GM19043 (cell line): ENCODE measurements around the gene ARSK.

Experiments
- ATAC-seq: cut with Tn5 transposase; IDR thresholded peaks from one replicate; pipeline ENCODE4 v1.9.1; 2021; ENCODE audit warnings: low read depth; ENCODE audit not compliant: unreplicated experiment

ARSK gene, protein sequence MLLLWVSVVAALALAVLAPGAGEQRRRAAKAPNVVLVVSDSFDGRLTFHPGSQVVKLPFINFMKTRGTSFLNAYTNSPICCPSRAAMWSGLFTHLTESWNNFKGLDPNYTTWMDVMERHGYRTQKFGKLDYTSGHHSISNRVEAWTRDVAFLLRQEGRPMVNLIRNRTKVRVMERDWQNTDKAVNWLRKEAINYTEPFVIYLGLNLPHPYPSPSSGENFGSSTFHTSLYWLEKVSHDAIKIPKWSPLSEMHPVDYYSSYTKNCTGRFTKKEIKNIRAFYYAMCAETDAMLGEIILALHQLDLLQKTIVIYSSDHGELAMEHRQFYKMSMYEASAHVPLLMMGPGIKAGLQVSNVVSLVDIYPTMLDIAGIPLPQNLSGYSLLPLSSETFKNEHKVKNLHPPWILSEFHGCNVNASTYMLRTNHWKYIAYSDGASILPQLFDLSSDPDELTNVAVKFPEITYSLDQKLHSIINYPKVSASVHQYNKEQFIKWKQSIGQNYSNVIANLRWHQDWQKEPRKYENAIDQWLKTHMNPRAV

DNA sequence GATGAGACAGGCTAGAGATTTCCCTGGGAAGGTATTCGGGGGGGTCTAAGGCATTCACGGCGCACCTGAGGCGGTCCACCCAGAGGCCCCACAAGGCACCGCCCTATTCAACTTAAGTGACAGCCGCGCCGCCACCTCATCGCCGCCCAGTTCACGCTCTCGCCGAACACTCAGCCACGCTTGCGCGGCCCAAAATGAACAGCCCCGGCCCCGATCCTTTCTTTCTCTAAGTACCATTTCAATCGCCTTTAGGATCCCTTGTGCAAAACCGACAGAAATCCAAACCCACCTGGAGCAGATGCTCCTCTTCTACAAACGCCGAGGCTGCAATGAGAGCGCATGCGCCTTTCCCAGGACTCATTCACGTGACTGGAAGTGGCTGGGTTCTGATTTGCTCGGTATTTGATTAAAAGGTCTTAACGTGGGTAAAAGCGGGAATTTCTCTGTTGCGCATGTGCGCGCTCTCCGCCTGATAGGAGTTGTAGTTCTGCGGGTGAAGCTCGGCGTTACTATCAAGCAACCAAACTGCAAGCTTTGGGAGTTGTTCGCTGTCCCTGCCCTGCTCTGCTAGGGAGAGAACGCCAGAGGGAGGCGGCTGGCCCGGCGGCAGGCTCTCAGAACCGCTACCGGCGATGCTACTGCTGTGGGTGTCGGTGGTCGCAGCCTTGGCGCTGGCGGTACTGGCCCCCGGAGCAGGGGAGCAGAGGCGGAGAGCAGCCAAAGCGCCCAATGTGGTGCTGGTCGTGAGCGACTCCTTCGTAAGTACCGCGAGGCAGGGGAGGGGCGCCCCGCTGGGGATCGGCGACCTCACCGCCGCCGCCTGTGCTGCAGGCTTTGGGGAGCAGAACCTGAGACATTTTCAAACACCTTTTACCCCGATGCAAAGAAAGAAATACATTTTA, at the start of gene ARSK, which contains the start of gene SKIC3:
ARSK (plus strand) TSS at position 455 of the 902 bp plus-strand sequence; CDS start at position 633, 178 bp downstream.
SKIC3 (minus strand) TSS at position 331 of the 902 bp plus-strand sequence. CDS start 7,827 bp downstream, outside the sequence.
- ATAC-seq = peak; percentile 83

DNA sequence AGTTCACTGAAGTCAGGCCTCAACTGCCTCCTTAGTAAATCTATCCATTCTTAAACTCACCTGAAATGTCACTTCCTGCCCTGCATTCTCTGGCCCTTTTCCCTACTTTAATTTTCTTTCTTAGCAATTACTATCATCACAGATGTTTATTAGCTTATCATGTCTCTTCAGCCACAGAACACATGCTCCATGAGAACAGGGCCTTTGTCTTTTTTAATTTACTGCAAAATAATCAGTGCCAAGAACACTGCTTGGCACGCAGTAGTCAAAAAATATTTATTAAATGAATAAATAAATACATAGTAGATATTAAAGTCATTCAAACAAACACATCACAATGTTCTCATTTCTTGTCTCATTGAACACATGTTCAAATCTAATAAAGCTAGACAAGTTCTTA, 46.4 kb upstream of the ARSK start:
- ATAC-seq = no peak

DNA sequence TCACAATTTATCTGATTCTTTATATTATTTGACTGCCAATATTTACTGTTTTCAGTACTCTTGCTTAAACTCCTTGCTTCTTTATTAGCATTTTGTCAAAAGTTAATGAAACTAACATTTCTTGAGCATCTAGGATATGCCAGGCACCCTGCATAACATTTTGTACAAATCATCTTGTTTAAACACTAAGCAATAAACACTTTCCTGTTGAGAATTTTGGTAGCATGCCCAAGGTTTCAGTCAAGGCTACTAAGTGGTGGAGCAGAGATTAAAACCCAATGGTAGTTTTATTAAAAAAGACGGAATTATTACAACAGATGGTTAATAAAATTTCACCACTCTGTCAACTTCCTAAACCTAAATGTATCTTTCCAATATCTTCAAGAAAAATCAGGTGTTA, 43.3 kb upstream of the ARSK start:
- no peak for ATAC-seq

DNA sequence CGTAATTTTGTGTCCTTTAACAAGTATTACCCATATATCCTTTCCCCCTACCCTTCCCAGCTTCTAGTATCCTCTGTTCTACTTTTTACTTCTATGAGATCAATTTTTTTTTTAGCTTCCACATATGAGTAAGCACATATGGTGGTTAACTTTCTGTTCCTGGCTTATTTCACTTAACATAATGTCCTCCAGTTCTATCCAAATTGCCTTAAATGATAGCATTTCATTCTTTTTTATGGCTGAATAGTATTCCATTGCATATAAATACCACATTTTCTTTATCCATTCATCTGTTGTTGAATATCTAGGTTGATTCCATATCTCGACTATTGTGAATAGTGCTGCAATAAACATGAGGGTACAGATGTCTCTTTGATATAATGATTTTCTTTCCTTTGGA, 36.5 kb upstream of the ARSK start:
- ATAC-seq = no peak

DNA sequence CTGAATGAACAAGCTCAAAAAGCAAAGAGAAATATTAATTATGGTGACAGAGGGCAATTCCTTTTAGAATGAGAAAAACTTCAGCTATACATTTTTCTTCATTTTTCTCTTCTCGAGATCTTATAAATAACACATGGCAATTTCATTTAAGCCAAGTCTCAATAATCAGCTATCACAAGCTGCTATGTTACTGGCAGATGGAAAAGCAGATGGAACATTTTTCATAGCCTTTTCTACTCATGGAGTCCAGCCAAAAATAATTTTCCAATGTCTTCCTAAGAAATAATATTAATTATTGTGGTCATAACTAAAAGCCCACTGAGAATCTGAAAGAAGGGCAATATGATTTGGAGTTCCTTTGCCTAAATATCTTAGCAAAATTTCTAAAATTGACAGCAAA, 35.8 kb upstream of the ARSK start:
- no peak for ATAC-seq

DNA sequence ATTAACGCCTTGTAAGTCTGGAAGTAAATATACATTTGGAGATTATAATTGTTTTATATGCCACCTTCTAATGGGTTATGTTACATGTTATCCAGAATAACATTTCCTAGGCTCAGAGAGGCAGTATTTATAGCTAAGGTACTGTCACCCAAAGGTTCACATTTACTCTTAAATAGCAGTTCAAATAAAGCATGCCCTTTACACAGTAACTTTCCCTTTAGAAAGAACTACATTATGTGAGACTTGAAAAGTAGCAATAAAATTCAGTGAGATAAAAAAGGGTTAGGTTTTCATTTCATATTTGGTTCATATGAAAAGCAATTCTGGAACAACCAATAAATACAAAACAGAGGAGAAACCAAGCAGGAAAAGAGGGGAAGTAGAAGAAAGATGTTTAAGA, 35.2 kb upstream of the ARSK start:
- no peak for ATAC-seq

DNA sequence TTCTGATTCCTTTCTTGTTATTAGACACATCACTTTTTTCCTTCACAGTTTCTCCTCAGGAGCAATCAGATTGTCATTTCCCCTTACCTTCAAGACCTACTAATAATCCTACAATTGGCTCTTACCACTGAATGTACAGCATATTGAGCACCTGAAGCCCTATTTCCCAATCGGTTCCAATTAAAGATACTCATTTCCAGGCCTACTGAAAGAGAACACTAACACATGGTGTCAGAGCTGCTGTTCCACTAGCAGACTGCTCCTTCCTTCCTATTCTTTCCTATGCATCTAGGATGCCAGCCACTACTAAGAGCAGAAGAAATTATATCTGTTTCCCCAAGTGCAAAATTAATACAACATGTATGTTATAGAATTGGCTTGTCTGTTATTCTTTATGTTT, 34.7 kb upstream of the ARSK start:
- ATAC-seq = no peak

DNA sequence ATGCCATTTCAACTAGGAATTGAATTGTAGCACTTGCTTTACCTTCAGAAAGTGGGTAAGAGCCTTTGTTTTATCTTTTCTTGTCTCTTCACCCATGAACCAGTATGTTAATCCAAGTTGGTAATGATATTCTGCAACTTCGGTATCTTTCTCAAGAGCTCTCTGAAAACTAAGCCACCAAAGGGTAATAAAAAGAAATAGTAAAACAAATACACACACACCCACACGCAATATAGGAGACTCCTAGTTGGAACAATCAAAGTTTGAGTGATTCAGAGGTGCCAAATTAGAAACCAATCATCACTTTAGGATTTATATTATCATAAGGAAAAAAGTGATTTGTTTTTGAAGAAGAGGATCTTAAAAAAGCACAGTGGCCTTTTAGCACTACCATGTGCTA, 30.5 kb upstream of the ARSK start:
- ATAC-seq = no peak

DNA sequence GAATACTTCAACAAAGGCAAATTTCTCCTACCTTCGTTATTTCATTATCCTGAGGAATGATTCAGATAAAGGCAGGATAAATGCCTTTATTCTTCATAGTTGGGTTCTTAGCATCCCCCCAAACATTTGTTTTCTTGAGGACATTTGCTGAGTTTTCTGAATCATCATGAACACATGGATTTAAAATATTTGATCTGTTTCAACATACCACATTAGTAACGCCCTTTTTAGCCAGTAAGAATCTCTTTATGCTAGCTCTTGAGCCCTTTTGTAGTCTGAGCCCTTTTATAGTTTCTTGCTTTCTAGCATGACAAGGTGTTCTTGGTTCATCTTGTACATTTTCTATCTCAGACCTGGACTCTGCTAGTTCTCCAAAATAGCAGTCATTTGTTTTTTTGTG, 28.0 kb upstream of the ARSK start:
- ATAC-seq = no peak

DNA sequence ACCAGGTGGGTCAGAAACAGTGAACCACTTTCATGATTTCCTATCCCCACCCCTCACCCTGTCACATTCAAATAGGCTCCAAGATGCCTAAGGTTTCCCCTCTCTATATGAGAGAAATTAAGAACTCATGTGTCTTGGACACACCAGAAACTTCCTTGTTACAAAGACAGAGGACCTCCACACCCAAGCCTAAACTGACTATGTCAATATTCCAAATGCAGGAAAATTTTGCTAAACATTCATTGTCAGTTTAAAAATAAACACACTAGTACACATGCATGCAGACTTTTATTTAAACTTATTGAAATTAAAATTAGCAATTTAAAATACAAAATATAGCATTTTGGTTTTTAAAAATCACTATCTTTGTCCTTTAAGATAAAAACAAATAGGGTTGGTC, 26.3 kb upstream of the ARSK start:
- no peak for ATAC-seq

DNA sequence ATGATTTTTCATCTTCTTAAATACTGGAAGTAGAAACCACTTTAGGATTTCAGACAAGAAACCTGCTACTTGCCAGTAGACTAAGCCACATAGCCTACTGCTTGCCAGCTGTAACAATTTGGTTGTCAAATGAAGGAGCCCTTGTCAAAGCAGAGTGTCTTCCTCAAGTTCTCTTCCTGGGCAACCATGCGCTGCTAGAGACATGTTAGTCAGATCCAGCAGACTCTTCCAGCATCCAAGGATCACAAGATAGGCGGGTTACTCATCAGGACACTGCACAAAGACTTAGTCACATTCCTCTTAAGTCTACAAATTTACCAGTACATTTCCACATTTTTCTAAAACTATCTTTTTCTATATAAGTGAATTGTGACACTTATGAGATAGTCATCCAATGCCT, 24.5 kb upstream of the ARSK start:
- ATAC-seq = no peak

DNA sequence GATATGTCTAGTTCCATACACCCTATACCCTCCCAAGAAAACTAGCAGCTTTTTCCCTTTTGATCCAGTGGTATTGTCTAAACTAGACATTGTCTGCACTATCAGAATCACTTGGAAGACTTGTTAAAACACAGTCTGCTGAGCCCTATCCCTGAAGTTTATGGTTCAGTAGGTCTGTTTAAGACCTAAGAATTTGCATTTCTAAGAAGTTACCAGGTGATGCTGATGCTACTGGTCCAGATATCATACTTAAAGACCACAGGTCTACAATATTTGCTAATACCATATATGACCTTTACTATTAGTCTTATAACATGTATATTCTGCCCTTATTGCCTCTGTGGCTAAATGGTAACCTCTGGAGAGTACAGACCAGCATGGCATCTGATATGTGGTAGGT, 23.4 kb upstream of the ARSK start:
- peak; percentile 55 for ATAC-seq

DNA sequence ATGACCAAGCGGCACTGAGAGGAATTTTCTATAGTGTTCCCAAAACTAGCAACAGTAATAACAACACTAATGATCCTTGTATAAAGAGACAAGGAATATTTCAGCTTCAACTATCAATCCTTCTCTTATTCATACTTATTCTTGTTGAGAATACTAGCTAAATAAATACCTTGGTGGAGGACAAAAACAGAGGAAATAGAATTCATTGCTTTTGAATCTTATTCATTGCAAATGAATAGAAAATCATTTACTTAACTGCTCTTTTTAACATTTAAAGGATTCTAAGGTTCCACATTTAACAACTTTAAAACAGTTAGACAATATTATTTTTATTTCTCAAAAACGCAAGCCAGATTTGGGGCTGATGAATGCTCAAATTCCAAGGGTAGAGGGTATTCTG, 22.5 kb upstream of the ARSK start:
- no peak for ATAC-seq

DNA sequence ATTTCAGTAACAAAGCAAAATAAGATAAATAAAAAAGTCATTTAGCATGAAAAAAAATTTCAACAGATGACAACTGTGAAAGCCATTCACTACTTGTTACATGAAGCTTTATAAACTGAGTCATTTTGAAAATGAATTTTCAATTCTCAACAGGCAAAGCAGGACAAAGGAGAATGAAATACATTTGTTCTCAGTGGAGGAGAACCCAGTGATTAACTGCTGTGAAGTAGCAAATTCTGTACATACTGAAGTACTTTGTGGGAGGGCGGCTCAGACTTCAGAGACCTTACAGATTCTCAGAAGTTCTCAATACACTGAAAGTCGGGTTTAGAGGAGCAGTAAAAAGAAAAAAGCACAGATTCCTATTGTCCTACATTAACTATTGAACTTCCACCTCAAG, 21.8 kb upstream of the ARSK start:
- ATAC-seq = no peak

DNA sequence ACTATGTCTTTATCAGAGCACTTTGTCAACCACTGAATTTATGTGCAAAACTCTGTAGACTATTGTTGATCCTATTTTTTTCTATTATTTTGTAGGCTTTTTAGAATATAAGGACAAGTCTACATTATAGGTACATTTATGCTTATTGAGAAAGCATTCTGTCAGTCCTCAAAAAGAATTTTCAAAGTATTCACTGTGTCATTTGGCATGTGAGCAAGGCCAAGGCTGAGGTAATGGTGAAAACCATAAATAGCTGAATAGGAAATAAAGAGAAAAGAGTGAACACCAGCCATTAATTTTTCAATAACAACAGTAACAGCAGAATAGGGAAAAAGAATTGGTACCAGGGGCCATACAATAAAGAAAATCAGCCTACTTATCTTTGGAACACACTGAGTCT, 21.1 kb upstream of the ARSK start:
- no peak for ATAC-seq

DNA sequence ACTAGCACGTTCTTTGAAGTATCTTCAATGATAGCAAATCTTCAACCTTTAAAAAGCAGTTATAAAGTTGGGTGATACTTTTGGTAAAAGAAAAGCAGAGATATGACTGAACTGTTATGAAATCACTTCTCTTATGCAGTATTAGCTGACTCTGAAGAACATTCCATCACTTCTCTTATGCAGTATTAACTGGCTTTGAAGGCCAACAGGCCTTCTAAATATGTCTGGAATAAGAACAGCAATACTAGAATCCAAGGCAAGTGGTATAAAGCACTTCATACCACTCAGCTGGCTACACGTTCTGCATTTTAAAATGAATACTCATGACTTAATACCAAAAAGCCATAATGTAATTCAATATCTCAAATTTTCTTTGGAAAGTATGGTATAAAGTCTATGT, 17.4 kb upstream of the ARSK start:
- ATAC-seq = no peak

DNA sequence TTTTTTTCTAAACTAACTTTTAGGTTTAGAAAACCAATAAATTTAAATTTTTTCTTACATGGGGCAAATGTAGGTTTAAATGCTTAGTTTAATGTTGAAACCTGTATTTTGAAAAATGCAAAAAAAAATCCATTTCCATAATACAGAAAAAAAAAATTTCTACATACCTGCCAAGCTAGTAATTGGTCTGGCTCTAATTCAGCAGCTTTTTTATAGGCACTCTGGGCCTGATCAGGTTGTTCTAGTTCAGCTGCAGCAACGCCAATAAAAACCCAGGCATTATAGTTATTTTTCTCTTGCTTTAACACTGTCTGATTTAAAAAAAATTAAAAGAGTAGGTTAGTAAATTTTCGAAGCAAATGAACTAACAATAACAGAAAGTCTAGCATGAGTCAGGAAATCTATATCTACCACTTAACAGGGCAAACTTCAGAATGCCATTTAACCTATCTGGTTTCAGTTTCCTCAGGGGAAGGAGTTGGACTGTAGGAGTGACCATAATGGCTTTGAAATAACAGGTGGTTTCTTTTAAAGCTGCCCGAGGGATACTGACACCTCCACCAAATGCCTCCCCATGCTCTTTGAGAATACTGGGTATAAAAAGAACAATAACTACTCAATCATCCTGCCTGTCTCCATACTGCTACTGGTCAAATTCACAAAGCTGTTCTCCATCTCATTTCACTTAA, 11.7 kb upstream of the ARSK start:
- ATAC-seq = no peak

DNA sequence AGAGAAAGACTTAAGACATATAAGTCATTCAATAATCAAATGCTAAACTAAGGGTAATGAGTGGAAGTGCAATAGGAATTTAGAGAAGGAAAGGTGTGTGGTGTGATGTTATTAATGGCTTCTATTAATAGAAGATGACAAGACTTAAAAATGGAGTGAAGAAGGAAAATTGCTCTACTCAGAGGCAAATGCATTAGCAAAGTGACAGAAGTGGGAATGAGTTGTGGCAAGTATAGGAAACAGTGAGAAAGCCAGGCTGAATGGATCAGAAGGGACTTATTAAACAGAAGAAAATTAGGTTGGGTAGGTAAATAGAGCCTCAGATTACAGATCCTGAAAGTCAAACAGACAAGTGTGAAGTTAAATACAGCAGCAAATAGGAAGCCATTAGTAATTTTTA, 5.9 kb upstream of the ARSK start:
- ATAC-seq = no peak

DNA sequence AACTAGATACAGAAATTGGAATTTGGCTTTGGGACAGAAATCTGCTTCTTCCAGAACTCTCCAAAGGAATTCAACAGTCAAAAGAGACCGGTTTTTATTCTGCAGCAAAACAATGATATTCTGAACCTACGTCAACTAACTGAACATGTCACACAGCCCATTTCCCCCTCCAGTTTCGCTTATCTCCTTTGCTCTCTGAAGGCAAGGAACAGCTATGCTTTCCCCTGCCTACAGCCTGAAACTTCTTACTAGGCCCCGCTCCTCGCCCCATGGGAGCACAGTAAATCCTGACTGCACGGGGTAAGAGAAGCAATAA, 612 bp upstream of the ARSK start:
- peak; percentile 26 for ATAC-seq

DNA sequence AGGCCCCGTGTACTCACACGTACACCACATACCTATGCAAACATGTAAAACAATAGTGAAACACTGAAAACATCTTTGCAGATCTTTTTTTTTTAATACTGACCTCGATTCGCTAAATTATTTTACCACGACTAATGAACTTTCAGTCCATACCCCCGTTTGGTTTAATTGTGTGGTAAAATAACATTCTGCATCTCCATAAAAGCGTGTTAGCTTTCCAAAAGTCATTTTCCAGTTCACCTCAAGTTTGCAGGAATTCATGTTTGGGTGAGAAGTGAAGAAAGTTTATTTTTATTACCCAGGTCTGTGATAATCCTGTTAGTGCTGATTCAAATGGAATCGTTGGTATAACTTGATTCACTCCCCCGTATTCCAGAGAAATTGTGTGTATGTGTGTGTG, 652 bp downstream of the ARSK start:
- no peak for ATAC-seq

DNA sequence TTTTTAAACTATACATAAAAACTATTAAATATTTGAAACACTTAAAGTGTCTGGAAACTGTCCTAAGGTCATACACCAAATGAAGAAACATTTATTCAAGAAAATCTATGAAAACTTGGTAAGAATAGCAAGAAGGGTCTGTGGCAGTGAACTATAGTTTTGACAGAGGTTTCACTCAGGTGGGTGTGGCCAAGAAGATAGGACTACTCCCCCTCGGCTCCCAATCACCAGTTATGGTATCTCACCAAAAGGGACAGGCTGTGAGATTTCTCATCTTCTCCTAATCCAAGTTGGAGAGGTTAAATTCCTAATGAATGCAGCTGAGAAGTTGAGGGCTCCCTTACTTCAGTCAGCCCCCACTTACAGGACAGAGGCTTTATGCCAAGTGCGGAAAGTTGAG, 2.9 kb downstream of the ARSK start:
- ATAC-seq = no peak
